K562 (cell line): ENCODE measurements around the gene ASIC3. TPM values are rescaled to one million over a fixed set of nuclear protein-coding genes. Genes with fewer than 3 reads are reported as not detected.

Source experiments
- BRD4 ChIP-seq: fragments of 200-600 bp; sonication (generic); IDR thresholded peaks from 2 replicates; pipeline ENCODE4 v1.6.1; 2017; ENCODE audit warnings: inconsistent platforms
- BRD9 ChIP-seq: fragments of 450-650 bp; IDR thresholded peaks from 2 replicates; pipeline ENCODE4 v1.6.1; 2018; ENCODE audit warnings: low read depth; ENCODE audit not compliant: partially characterized antibody
- PHF8 ChIP-seq: fragments of 200-600 bp; sonication (generic); IDR thresholded peaks from 2 replicates; pipeline ENCODE4 v1.6.1; 2012; ENCODE audit warnings: mixed run types, mild to moderate bottlenecking, inconsistent platforms, low read length, moderate library complexity, borderline replicate concordance
- PREB ChIP-seq: sonication (generic); formaldehyde crosslinking; IDR thresholded peaks from 2 replicates; pipeline ENCODE4 v1.8.1; 2023; ENCODE audit warnings: mild to moderate bottlenecking, missing genetic modification reagents
- TCF3 ChIP-seq: sonication (generic); formaldehyde crosslinking; IDR thresholded peaks from 2 replicates; pipeline ENCODE4 v1.4.0; 2020; ENCODE audit warnings: mild to moderate bottlenecking, missing genetic modification reagents
- TCF7L2 ChIP-seq: fragments of 150-350 bp; IDR thresholded peaks from 2 replicates; pipeline ENCODE4 v1.6.1; 2016; ENCODE audit warnings: low read depth, mild to moderate bottlenecking, low read length, moderate library complexity
- TFAP4 ChIP-seq: sonication (generic); formaldehyde crosslinking; IDR thresholded peaks from 2 replicates; pipeline ENCODE4 v1.8.0; 2022; ENCODE audit warnings: missing genetic modification reagents, mild to moderate bottlenecking, moderate library complexity, borderline replicate concordance
- XRCC4 ChIP-seq: IDR thresholded peaks from one replicate; pipeline ENCODE4 v1.6.1; 2011; ENCODE audit not compliant: insufficient read depth, insufficient read length; ENCODE audit errors: extremely low read depth
- ZNF324 ChIP-seq: fragments of 250-450 bp; sonication (Bioruptor Pico); IDR thresholded peaks from 2 replicates; pipeline ENCODE4 v1.4.0; 2020; ENCODE audit warnings: mild to moderate bottlenecking
- ZNF518B ChIP-seq: fragments of 250-450 bp; sonication (Bioruptor Pico); IDR thresholded peaks from 2 replicates; pipeline ENCODE4 v1.5.0; 2021; ENCODE audit warnings: mild to moderate bottlenecking, moderate library complexity
- polyA plus RNA-seq, 8 experiments: library from polyadenylated mRNA; depleted of rRNA in 4 of 8; stranded (reverse) in 5 of 8; unstranded in 3 of 8; fragments of >200 nt; fragmentation: Nextera tagmentation in 2 of 8; fragmentation: Illumina TruSeq in 1 of 8; extraction: Ambion mirVana in 2 of 8; extraction: Trizol in 1 of 8; gene quantifications; 2 replicates each; pipeline versions ENCODE4 v1.2.1 to v1.2.3, GENCODE V29; 2011 to 2014; ENCODE audit warnings: inconsistent platforms in 1 of 8, missing spikeins in 1 of 8
- total RNA-seq, 7 experiments: library from RNA; depleted of rRNA in 6 of 7; stranded (reverse); fragments of >200 nt in 6 of 7; fragmentation: Illumina TruSeq in 2 of 7; extraction: Trizol in 2 of 7; gene quantifications; 2 replicates each; pipeline versions ENCODE4 v1.2.1 to v1.2.3, GENCODE V29; 2011 to 2021; ENCODE audit warnings: low replicate concordance in 1 of 7
- TF ChIP-seq, protein P1 (sequence below): sonication (generic); formaldehyde crosslinking; IDR thresholded peaks from 2 replicates; pipeline ENCODE4 v1.9.0; 2022; ENCODE audit warnings: mild to moderate bottlenecking, missing genetic modification reagents
- TF ChIP-seq, protein P2 (sequence below): fragments of 450-650 bp; formaldehyde crosslinking; IDR thresholded peaks from 2 replicates; pipeline ENCODE4 v1.4.0; 2022; ENCODE audit warnings: mild to moderate bottlenecking, moderate library complexity
- TF ChIP-seq, protein P3 (sequence below): sonication (generic); formaldehyde crosslinking; IDR thresholded peaks from 2 replicates; pipeline ENCODE4 v1.8.0; 2022; ENCODE audit warnings: missing genetic modification reagents, mild to moderate bottlenecking, borderline replicate concordance
- TF ChIP-seq, protein P4 (sequence below), 2 experiments: fragments of 450-650 bp in 1 of 2; sonication (generic) in 1 of 2; formaldehyde crosslinking; conservative IDR thresholded peaks; 2 replicates each; pipeline versions ENCODE4 v1.4.0 to v1.8.1; 2020 to 2022; ENCODE audit warnings: mild to moderate bottlenecking in 1 of 2, missing genetic modification reagents in 1 of 2
- TF ChIP-seq, protein P5 (sequence below): fragments of 250-450 bp; sonication (Bioruptor Pico); IDR thresholded peaks from 2 replicates; pipeline ENCODE4 v1.8.0; 2022; ENCODE audit warnings: inconsistent platforms, mild to moderate bottlenecking, moderate library complexity, borderline replicate concordance
- TF ChIP-seq, protein P6 (sequence below): fragments of 250-450 bp; sonication (Bioruptor Pico); IDR thresholded peaks from 2 replicates; pipeline ENCODE4 v1.8.0; 2021; ENCODE audit warnings: moderate library complexity, mild to moderate bottlenecking, inconsistent platforms

The ASIC3 gene
- total and polyA plus RNA-seq, 9 of the 15 experiments (the other 6 are each of a cell fraction or from before 2014, with no cell fraction given): 0.11 to 5.0 (median 0.87) TPM

DNA sequence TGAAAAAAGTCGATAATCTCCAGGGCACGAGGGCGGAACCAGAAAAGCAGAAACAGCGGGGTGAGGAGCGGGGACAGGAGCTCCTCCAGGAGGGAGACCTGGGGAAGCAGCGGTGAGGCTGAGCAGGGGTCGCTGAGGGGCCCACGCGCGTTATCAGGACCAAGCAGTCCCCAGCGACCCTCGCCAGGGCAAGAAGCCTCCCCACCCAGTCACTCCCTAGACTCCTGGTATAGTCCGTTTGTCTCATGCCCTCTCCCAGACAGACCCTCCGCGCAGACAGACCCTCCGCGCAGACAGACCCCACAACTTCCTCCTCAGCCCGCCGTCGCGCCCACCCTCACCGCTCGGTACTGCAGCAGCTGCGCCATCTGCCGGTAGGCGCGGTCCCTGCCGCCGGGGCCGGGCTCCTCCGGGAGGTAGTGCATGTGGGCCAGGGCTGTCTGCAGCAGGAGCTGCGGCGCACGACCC lies 30.3 kb upstream of the ASIC3 start (continued):
- TF ChIP-seq ZNF324 (CRISPR knock-in tag) (no peak), ZNF518B (no peak), BRD4 (peak; percentile 75), TCF3 (CRISPR knock-in tag) (peak; percentile 41; the same call in 1 of the 2 replicates), BRD9 (peak; percentile 98), TCF7L2 (no peak), PHF8 (peak; percentile 54; the same call in 1 of the 2 replicates), TFAP4 (CRISPR knock-in tag) (peak; percentile 73; the same call in 1 of the 2 replicates), PREB (CRISPR knock-in tag) (no peak), XRCC4 (no peak)
- TF ChIP-seq, protein P1, sequence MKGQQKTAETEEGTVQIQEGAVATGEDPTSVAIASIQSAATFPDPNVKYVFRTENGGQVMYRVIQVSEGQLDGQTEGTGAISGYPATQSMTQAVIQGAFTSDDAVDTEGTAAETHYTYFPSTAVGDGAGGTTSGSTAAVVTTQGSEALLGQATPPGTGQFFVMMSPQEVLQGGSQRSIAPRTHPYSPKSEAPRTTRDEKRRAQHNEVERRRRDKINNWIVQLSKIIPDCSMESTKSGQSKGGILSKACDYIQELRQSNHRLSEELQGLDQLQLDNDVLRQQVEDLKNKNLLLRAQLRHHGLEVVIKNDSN (CRISPR knock-in tag): no peak
- TF ChIP-seq, protein P2, sequence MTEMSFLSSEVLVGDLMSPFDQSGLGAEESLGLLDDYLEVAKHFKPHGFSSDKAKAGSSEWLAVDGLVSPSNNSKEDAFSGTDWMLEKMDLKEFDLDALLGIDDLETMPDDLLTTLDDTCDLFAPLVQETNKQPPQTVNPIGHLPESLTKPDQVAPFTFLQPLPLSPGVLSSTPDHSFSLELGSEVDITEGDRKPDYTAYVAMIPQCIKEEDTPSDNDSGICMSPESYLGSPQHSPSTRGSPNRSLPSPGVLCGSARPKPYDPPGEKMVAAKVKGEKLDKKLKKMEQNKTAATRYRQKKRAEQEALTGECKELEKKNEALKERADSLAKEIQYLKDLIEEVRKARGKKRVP (CRISPR knock-in tag): no peak
- TF ChIP-seq, protein P3, sequence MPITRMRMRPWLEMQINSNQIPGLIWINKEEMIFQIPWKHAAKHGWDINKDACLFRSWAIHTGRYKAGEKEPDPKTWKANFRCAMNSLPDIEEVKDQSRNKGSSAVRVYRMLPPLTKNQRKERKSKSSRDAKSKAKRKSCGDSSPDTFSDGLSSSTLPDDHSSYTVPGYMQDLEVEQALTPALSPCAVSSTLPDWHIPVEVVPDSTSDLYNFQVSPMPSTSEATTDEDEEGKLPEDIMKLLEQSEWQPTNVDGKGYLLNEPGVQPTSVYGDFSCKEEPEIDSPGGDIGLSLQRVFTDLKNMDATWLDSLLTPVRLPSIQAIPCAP (CRISPR knock-in tag): peak; percentile 58; the same call in 1 of the 2 replicates
- TF ChIP-seq, protein P4, sequence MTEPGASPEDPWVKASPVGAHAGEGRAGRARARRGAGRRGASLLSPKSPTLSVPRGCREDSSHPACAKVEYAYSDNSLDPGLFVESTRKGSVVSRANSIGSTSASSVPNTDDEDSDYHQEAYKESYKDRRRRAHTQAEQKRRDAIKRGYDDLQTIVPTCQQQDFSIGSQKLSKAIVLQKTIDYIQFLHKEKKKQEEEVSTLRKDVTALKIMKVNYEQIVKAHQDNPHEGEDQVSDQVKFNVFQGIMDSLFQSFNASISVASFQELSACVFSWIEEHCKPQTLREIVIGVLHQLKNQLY (CRISPR knock-in tag; conservative IDR thresholded peaks at IDR 0.05): peak in 1 of 2 experiments; percentile 19; a peak in 1 of 4 replicates
- TF ChIP-seq, protein P5, sequence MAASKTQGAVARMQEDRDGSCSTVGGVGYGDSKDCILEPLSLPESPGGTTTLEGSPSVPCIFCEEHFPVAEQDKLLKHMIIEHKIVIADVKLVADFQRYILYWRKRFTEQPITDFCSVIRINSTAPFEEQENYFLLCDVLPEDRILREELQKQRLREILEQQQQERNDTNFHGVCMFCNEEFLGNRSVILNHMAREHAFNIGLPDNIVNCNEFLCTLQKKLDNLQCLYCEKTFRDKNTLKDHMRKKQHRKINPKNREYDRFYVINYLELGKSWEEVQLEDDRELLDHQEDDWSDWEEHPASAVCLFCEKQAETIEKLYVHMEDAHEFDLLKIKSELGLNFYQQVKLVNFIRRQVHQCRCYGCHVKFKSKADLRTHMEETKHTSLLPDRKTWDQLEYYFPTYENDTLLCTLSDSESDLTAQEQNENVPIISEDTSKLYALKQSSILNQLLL: no peak
- TF ChIP-seq, protein P6, sequence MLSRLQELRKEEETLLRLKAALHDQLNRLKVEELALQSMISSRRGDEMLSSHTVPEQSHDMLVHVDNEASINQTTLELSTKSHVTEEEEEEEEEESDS (CRISPR knock-in tag): no peak
